T47D (cell line): ENCODE measurements around the gene NUP58.

Experiments used
- DNase-seq, 2 experiments: peaks; one replicate each; pipeline versions ENCODE4 v3.0.0 to v3.0.0-alpha.2; 2011 to 2012; ENCODE audit warnings: low read depth in 1 of 2, low spot score in 1 of 2
- JUND ChIP-seq: IDR thresholded peaks from 2 replicates; pipeline ENCODE4 v1.6.1; 2012; ENCODE audit warnings: low read depth
- in situ Hi-C: cut with HindIII; loops from 2 replicates; pipeline ENCODE4 v1.10.0; 2016; ENCODE audit warnings: low sequenced_read_pairs, low pct_unique_long_range_greater_than_20kb

NUP58 gene

GRCh38 chr13:25301347-25302113 lies at the start of gene NUP58:
Gene NUP58, plus strand, starts transcription at chr13:25301625. Its CDS starts 149 bp downstream, at chr13:25301774.
- peak; percentile 59 to 94 for DNase-seq
- in situ Hi-C loops: no loop called here
- no peak for TF ChIP-seq JUND

GRCh38 chr13:25252225-25252624 lies 49.2 kb upstream of the NUP58 start:
- in situ Hi-C loops: no loop called here
- TF ChIP-seq JUND: no peak
- no peak for DNase-seq

- TF ChIP-seq JUND: no peak
- no peak for DNase-seq
- in situ Hi-C loops: no loop called here
Observed at GRCh38 chr13:25252752-25253151, 48.7 kb upstream of the NUP58 start.

GRCh38 chr13:25253702-25254101 lies 47.7 kb upstream of the NUP58 start:
- in situ Hi-C loops: no loop called here
- DNase-seq: peak in 1 of 2 experiments; percentile 57

GRCh38 chr13:25262261-25262660 lies 39.2 kb upstream of the NUP58 start:
- in situ Hi-C loops: no loop called here
- TF ChIP-seq JUND: no peak
- DNase-seq: no peak

More at GRCh38 chr13:25253702-25254101, 47.7 kb upstream of the NUP58 start:
- TF ChIP-seq JUND: no peak

- no peak for DNase-seq
- in situ Hi-C loops: no loop called here
- no peak for TF ChIP-seq JUND
Observed at GRCh38 chr13:25266706-25267105, 34.7 kb upstream of the NUP58 start.

- in situ Hi-C loops: no loop called here
- peak in 1 of 2 experiments; percentile 10 for DNase-seq
- no peak for TF ChIP-seq JUND
Observed at GRCh38 chr13:25267715-25268114, 33.7 kb upstream of the NUP58 start.

GRCh38 chr13:25268561-25268960 lies 32.9 kb upstream of the NUP58 start:
- DNase-seq: no peak
- in situ Hi-C loops: no loop called here
- TF ChIP-seq JUND: no peak

- no peak for DNase-seq
- TF ChIP-seq JUND: no peak
- in situ Hi-C loops: no loop called here
Observed at GRCh38 chr13:25276748-25277147, 24.7 kb upstream of the NUP58 start.

GRCh38 chr13:25280396-25280795 lies 21.0 kb upstream of the NUP58 start:
- no peak for TF ChIP-seq JUND
- DNase-seq: no peak
- in situ Hi-C loops: no loop called here

GRCh38 chr13:25281193-25281934 lies 20.1 kb upstream of the NUP58 start:
- TF ChIP-seq JUND: no peak
- in situ Hi-C loops: no loop called here
- DNase-seq: no peak

- DNase-seq: no peak
- in situ Hi-C loops: no loop called here
- no peak for TF ChIP-seq JUND
Observed at GRCh38 chr13:25281935-25282332, 19.5 kb upstream of the NUP58 start.

- peak in 1 of 2 experiments; percentile 39 for DNase-seq
- in situ Hi-C loops: no loop called here
- no peak for TF ChIP-seq JUND
Observed at GRCh38 chr13:25286308-25286968, 15.0 kb upstream of the NUP58 start.
